T-helper 17 cell (primary cell): ENCODE results near the gene IL15RA. TPM values are rescaled to one million over a fixed set of nuclear protein-coding genes. Genes with fewer than 3 reads are reported as not detected.
A peak's percentile ranks its signal among the peaks of the same experiment; 100 is the strongest.

Experiments used
- ATAC-seq: fragments of 150-1000 bp; cut with Tn5 transposase; 2 replicates; pipeline ENCODE4 v1.10.0; 2021; ENCODE audit warnings: mild to moderate bottlenecking, moderate library complexity
- DNase-seq, 3 donors: peaks; one replicate each; pipeline versions ENCODE4 v3.0.0 to v3.0.0-alpha.2; 2020 to 2021
- H3K9me3 ChIP-seq: one replicate; pipeline ENCODE4 v1.7.0; 2013; ENCODE audit warnings: low read length, mild to moderate bottlenecking; ENCODE audit not compliant: control insufficient read depth, poor library complexity, severe bottlenecking
- H3K27ac Mint-ChIP-seq: one replicate; pipeline ENCODE4 v1.8.0; 2022; ENCODE audit warnings: mild to moderate bottlenecking, moderate library complexity, mixed read lengths
- H3K27me3 Mint-ChIP-seq: one replicate; pipeline ENCODE4 v1.8.0; 2022; ENCODE audit warnings: mixed read lengths
- H3K36me3 Mint-ChIP-seq: one replicate; pipeline ENCODE4 v1.8.0; 2022; ENCODE audit warnings: low read depth, mixed read lengths
- H3K4me1 Mint-ChIP-seq: one replicate; pipeline ENCODE4 v1.8.0; 2022; ENCODE audit warnings: mild to moderate bottlenecking, mixed read lengths
- H3K4me3 Mint-ChIP-seq: one replicate; pipeline ENCODE4 v1.8.0; 2022; ENCODE audit warnings: mild to moderate bottlenecking, moderate library complexity, mixed read lengths
- total RNA-seq, 4 donors: library from RNA in 2 of 4; stranded (reverse) in 2 of 4; gene quantifications; one replicate each; pipeline ENCODE4 v1.2.3 and lab custom pipeline; 2022 to 2026

IL15RA gene
- total RNA-seq, 2 donors from 2014 or later: 12.6 to 13.0 TPM

DNA sequence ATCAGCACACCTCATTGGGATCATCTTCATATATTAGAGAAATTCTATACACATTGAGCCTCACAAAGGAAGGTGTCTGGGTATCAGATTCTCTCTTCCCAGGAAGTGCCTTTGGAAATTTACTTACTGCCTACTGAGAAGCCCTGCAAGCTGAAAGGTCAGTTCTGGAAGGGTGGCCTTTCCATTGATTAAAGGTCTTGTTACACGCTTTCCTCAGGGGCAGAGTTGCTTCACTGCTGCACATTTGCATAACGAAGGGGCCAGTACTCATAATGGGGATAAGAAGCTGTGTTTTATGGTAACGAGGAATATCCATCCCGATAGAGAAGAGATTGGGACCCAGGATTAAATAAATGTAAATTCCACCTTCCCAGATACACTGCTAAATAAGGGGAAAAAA is 19.4 kb upstream of the IL15RA start:
- H3K27me3 Mint-ChIP-seq: peaks cover 9% of the 10 kb centered on the region
- H3K4me3 Mint-ChIP-seq: no peak overlapping the region
- peaks cover 3% of the 10 kb centered on the region for H3K4me1 Mint-ChIP-seq
- peaks cover 1% of the 10 kb centered on the region for H3K9me3 ChIP-seq
- ATAC-seq (no peak), DNase-seq (no peak)
- H3K27ac Mint-ChIP-seq: no peak overlapping the region
- H3K36me3 Mint-ChIP-seq: no peaks in the 10 kb centered on the region

DNA sequence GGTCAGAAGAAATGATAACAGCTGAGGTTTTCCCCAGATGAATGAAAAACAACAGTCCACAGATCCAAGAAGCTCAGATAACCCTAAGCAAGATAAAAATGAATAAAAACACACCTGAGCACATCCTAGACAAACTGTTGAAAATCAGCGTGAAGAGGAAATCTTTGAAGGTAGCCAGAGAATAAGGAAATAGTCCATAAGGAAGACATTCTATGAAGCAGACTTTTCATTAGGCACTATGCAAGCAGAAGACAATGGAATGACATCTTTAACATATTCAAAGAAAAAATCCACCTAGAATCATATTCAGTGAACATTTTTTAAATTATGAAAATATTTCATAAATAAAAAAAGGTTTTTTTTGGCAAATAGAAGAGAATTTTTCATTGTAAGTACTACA is 15.1 kb upstream of the IL15RA start:
- peaks cover 8% of the 10 kb centered on the region for H3K4me1 Mint-ChIP-seq
- H3K27ac Mint-ChIP-seq: no peak overlapping the region
- ATAC-seq (no peak), DNase-seq (no peak)
- no peak overlapping the region for H3K4me3 Mint-ChIP-seq
- H3K36me3 Mint-ChIP-seq: no peaks in the 10 kb centered on the region
- H3K27me3 Mint-ChIP-seq: no peaks in the 10 kb centered on the region
- peaks cover 4% of the 10 kb centered on the region for H3K9me3 ChIP-seq

DNA sequence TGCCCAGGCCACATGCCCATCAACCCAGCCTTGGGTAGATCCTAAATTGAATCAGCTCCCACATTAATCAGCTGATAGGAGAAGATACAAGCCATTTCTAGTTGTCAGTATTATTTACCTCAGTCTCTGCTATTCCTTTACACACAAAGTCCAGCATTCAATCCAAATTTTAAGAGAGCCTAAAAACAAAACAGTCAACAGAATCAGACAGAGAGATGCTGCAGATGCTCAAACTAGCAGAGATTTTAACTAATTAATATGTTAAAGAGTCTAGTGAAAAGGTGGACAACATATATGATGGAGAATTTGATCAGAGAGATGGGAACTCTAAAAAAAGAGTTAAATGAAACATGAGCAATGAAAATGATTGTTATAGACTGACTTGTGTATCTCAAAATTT is 14.4 kb upstream of the IL15RA start:
- ATAC-seq (no peak), DNase-seq (no peak)
- no peak overlapping the region for H3K27ac Mint-ChIP-seq
- no peak overlapping the region for H3K4me3 Mint-ChIP-seq
- H3K9me3 ChIP-seq: peaks cover 4% of the 10 kb centered on the region
- H3K36me3 Mint-ChIP-seq: no peaks in the 10 kb centered on the region
- H3K4me1 Mint-ChIP-seq: peaks cover 12% of the 10 kb centered on the region
- no peaks in the 10 kb centered on the region for H3K27me3 Mint-ChIP-seq

DNA sequence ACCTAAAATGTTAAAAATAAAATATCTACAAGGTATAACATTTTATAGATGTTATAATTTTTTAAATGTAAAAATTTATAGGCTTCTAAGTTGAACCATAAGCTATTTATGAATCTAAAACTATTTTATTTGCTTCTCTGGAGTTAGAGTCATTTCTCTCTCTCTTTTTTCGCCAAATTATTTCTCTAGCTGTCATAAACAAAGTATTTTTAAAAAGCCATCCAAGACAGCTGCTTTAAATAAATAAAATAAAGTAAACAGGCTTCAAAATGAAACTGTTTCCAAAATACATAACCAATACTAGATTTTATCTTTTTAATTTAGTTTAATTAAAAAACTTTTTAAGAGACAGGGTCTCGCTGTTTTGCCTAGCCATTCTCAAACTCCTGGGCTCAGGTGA is 12.4 kb upstream of the IL15RA start:
- H3K9me3 ChIP-seq: peaks cover 4% of the 10 kb centered on the region
- H3K4me1 Mint-ChIP-seq: peaks cover 12% of the 10 kb centered on the region
- DNase-seq (no peak), ATAC-seq (no peak)
- no peak overlapping the region for H3K27ac Mint-ChIP-seq
- H3K4me3 Mint-ChIP-seq: no peak overlapping the region
- H3K27me3 Mint-ChIP-seq: no peaks in the 10 kb centered on the region
- no peaks in the 10 kb centered on the region for H3K36me3 Mint-ChIP-seq

DNA sequence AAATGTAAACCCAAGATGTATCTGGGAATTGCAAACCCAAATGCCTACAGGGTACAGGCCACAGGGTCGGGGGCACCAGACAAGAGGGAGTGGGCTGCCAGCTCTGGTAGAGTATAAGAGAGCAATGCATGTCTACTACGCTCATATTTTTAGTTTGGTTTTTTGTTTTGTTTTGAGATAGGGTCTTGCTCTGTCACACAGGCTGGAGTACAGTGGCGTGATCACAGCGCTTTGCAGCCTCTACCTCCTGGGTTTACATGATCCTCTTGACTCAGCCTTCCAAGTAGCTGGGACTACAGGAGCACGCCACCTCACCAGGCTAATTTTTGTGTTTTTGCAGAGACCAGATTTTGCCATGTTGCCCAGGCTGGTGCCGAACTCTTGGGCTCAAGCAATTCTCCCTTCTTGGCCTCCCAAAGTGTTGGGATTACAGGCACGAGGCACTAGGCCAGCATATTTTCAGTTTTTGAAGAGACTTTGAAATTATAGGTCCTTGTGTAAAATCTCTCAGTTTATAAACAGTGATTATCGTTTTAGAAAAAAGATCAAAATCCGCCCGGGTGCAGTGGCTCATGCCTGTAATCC is 11.1 kb upstream of the IL15RA start:
- Mint-ChIP-seq H3K36me3 (no peaks in the 10 kb centered on the region), H3K4me1 (peaks cover 14% of the 10 kb centered on the region), H3K27ac (peak overlapping the region; percentile 42), H3K4me3 (no peak overlapping the region), H3K27me3 (peaks cover 4% of the 10 kb centered on the region)
- no peak for ATAC-seq
- H3K9me3 ChIP-seq: peaks cover 4% of the 10 kb centered on the region
- DNase-seq: no peak

DNA sequence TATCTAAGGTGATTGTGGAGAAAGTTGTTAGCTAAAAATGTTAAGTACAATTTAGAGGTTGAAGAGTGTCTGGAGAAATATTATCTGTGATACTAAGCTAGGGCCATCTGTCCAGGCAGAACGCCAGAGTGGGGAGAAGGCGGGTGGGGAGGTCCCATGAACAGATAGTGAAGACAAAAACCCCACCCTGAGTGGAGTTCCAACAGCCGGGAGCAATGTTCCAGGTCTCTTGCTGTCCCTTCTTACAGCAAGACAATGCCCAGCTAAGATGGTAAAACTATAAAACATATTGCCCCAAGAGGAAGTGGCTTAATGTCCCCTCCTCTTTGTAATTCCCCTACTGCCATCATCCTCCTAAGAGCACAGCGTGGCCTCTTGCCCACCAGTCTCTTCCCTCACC is 10.4 kb upstream of the IL15RA start:
- Mint-ChIP-seq H3K27ac (peak overlapping the region; percentile 42), H3K4me1 (peaks cover 14% of the 10 kb centered on the region), H3K27me3 (peaks cover 4% of the 10 kb centered on the region), H3K4me3 (no peak overlapping the region), H3K36me3 (no peaks in the 10 kb centered on the region)
- ATAC-seq (peak; percentile 45), DNase-seq (no peak)
- H3K9me3 ChIP-seq: peaks cover 4% of the 10 kb centered on the region

DNA sequence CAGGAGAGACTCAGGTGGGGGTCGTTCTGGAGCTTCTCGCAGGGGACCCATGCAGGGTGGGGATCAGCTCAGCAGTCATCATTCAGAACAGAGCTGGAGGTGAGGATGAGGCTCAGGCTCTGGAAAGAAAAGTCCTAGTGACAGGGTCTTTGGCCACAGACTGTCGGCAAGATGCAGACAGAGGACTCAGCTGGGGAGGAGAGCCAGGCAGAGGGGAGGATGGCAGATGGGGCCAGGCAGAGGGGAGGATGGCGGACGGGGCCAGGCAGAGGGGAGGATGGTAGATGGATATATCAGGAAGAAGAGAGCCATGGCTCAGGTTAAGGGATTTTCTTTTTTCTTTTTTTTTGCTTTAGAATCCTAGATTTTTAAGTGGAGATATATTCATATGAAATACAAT is 7.7 kb upstream of the IL15RA start:
- DNase-seq (no peak), ATAC-seq (no peak)
- Mint-ChIP-seq H3K27me3 (peaks cover 4% of the 10 kb centered on the region), H3K4me3 (no peak overlapping the region), H3K36me3 (no peaks in the 10 kb centered on the region), H3K4me1 (peaks cover 14% of the 10 kb centered on the region), H3K27ac (no peak overlapping the region)
- H3K9me3 ChIP-seq: no peaks in the 10 kb centered on the region

DNA sequence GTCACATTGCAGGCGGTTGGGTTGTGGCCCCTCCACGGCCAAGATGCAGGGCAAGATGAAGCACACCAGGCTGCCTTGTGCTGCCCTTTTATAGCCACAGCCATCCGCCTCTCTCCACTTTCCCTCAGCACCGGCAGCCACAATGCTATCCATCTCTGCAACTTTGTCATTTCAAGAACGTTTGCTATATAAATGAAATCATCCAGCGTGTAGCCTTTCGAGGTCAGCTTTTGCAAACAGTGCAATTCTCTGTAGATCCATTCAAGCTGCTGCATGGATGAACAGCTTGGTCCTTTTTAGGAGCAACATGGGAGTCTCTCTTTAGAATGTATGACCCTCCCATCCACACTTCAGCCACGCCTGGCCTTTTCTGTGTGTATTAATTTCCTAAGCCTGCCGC is 6.4 kb upstream of the IL15RA start:
- ATAC-seq (no peak), DNase-seq (no peak)
- no peaks in the 10 kb centered on the region for H3K9me3 ChIP-seq
- Mint-ChIP-seq H3K36me3 (no peaks in the 10 kb centered on the region), H3K27me3 (peaks cover 4% of the 10 kb centered on the region), H3K4me3 (no peak overlapping the region), H3K4me1 (peaks cover 14% of the 10 kb centered on the region), H3K27ac (no peak overlapping the region)

DNA sequence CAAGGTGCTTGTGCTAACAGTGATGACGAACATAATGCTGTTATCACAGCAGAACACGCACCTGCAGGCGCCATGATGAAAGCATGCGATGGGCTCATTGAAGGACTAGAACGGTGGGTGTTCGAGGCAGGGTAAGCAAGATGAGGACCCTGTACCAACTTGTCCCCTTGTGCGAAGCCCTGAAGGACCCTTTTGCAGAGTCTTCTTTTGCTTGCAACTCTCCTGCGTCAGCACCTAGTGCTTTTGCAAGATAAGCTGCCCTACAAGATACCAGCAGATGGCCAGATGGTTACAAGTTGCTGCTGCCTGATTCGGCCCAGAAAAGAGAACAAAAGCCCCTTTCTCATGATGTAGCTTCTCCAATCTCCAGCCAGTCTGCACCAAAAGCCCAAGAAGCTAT is 4.2 kb upstream of the IL15RA start:
- ATAC-seq: no peak
- no peaks in the 10 kb centered on the region for H3K9me3 ChIP-seq
- peaks cover 5% of the 10 kb centered on the region for H3K4me1 Mint-ChIP-seq
- no peak overlapping the region for H3K4me3 Mint-ChIP-seq
- DNase-seq: no peak
- H3K27ac Mint-ChIP-seq: no peak overlapping the region
- H3K27me3 Mint-ChIP-seq: peaks cover 4% of the 10 kb centered on the region
- no peaks in the 10 kb centered on the region for H3K36me3 Mint-ChIP-seq

DNA sequence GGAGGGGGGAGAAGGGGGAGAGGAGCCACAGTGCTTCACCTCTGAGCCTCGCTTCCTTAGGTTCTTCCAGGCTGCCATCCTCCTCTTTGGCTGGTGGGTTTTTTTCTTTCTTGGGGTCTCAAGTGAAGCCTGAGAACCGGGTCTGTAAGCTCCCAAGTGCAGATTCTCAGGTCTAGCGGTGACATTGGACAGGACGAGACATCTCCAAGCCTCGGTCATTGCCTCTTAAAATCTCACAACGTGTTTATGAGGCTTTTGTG is 817 bp upstream of the IL15RA start:
- no peak for DNase-seq
- H3K4me1 Mint-ChIP-seq: peaks cover 17% of the 10 kb centered on the region
- peak overlapping the region; percentile 76 for H3K27ac Mint-ChIP-seq
- peak overlapping the region; percentile 95 for H3K4me3 Mint-ChIP-seq
- H3K27me3 Mint-ChIP-seq: no peaks in the 10 kb centered on the region
- H3K36me3 Mint-ChIP-seq: no peaks in the 10 kb centered on the region
- no peaks in the 10 kb centered on the region for H3K9me3 ChIP-seq
- no peak for ATAC-seq

DNA sequence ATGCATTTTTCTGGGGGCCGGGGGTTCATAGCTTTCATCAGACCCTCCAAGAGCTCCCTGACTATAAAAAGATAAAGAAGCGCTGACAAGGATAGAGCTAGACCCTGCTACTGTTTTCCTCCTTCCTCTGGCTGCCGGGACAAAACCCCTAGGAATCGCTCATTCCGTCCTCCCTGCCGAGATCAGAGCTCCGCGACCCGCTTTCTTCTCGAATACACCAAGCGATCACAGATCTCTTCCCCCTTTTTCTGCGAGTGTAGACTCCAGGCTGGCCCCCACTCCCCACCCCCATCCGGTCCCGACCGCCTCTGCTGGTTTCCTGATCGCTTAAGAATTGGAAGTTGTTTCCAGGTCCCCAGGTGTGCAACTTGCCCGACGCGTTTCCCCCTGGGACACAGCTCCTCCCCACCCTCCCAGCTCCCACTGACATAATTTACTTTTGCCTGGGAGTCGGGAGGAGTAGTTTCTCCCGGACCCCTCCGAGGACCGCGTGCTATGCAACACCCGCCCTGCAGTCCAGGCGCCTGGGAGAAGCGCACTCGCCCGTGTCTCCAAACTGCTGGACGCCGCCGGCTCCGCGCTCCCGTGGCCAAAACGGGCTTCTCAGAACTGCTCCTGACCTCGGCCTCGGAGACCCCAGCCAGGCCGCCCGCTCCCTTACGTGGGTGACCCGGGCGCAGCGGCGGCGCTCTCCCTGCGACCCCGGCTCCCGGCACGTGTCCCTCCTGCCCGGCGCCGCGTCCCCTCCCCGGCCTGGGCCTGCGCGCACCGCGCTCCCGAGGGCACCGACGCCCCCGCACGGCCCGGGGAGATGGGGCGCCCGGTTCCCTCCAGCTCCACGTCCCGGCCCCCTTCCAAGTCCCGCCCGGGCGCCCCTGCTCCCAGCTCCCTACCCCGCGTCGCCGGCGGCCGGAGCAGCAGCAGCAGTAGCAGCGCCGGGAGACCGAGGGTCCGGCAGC is 552 bp downstream of the IL15RA start:
- Mint-ChIP-seq H3K4me3 (peak overlapping the region; percentile 95), H3K36me3 (no peaks in the 10 kb centered on the region), H3K27ac (peak overlapping the region; percentile 93), H3K27me3 (no peaks in the 10 kb centered on the region), H3K4me1 (peaks cover 23% of the 10 kb centered on the region)
- peak; percentile 11 for ATAC-seq
- no peaks in the 10 kb centered on the region for H3K9me3 ChIP-seq
- DNase-seq: peak in 1 of 3 donors; percentile 31

DNA sequence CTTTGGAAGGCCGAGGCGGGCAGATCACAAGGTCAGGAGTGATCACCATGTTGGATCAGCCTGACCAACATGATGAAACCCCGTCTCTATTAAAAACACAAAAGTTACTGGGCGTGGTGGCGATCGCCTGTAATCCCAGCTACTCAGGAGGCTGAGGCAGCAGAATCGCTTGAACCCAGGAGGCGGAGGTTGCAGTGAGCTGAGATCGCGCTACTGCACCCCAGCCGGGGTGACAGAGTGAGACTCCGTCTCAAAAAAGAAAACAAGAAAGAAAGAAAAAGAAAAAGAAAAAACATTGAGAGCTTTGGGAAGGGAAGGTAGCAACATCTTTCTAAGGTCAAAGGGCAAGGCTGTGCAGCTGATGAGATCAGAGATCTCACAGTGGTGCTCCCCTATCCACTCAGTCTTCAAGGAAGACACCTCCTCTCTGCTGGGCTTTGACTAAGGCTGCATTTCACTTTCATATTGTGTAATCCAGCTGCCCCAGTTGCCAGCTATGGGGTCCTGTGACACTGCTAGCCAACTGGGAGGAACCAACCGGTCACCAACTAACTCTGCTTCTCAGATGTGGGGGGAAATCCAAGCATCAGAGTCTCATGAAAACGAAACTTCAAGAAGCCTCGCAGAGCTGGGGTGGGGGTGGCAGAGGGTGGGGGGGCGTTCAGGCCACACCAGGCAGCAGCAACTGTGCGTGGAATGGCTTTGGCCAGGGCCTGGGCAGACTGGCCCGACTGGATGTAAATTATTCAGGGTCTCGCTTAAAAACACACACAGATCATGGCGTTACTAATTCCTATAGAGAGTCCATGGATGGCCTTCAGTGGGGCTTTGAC is 1.5 kb downstream of the IL15RA start:
- H3K9me3 ChIP-seq: no peaks in the 10 kb centered on the region
- peak overlapping the region; percentile 93 for H3K27ac Mint-ChIP-seq
- H3K27me3 Mint-ChIP-seq: no peaks in the 10 kb centered on the region
- peak overlapping the region; percentile 95 for H3K4me3 Mint-ChIP-seq
- ATAC-seq: peak; percentile 66
- peaks cover 31% of the 10 kb centered on the region for H3K4me1 Mint-ChIP-seq
- H3K36me3 Mint-ChIP-seq: no peaks in the 10 kb centered on the region
- DNase-seq: peak; percentile 19 to 43 (median 21)

DNA sequence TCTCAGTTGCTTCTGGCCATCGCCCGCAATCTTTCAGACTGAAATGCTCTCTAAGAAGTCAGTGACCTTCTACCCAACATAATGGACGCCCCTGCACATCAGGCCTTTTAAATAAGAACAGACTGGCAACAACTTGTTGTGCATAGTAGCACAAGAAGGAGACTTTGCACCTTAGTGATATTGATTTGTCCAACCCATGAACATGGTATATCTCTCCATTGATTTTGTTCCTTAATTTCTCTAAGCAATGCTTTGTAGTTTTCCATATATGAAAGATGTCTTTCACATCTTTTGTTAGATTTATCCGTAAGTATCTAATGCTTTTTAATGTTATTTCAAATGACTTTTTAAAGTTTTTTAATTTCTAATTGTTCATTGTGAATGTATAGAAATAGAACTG is 4.3 kb downstream of the IL15RA start:
- H3K4me1 Mint-ChIP-seq: peaks cover 36% of the 10 kb centered on the region
- no peaks in the 10 kb centered on the region for H3K27me3 Mint-ChIP-seq
- no peak for ATAC-seq
- H3K27ac Mint-ChIP-seq: peak overlapping the region; percentile 83
- H3K4me3 Mint-ChIP-seq: no peak overlapping the region
- DNase-seq: no peak
- no peaks in the 10 kb centered on the region for H3K9me3 ChIP-seq
- peaks cover under 1% of the 10 kb centered on the region for H3K36me3 Mint-ChIP-seq
